Measurements from ENCODE around the gene VAV3. TPM values are rescaled to one million over a fixed set of nuclear protein-coding genes. Genes with fewer than 3 reads are reported as not detected.

The VAV3 gene
- total and polyA plus RNA-seq, 4 donors = 1.7 to 14.4 (median 7.6) TPM

- H3K27me3 ChIP-seq (ENCODE audit: control insufficient read depth in 3 of 3, insufficient read depth in 3 of 3, low read length in 2 of 3) = no peaks in the 10 kb centered on the region
- peaks cover 0 to 3% (median 0%) of the 10 kb centered on the region in 5 donors for H3K4me1 ChIP-seq (ENCODE audit: control insufficient read depth in 5 of 5, insufficient read depth in 5 of 5, low read length in 5 of 5)
- peaks cover 0 to 4% (median 0%) of the 10 kb centered on the region in 4 donors for H3K9me3 ChIP-seq (ENCODE audit: control insufficient read depth in 4 of 4, insufficient read depth in 3 of 4, low read length in 3 of 4)
- WGBS, 2 donors = 3 to 13% methylated on average over 1 of the region's 1 CpG
- DNase-seq (peak in 1 of 3 donors; percentile 30), ATAC-seq (ENCODE audit: insufficient read depth, low FRiP score) (no peak)
- no peak overlapping the region for H3K4me3 ChIP-seq
- H3K9ac ChIP-seq (ENCODE audit: insufficient read depth in 1 of 2, low read length in 2 of 2) = no peak overlapping the region
- no peak for TF ChIP-seq CTCF (IDR thresholded peaks at IDR 0.05; ENCODE audit: control extremely low read depth, extremely low read depth)
- no peak overlapping the region for H3K27ac ChIP-seq (ENCODE audit: low read depth in 1 of 2, low read length in 1 of 2)
- H3K36me3 ChIP-seq (ENCODE audit: control insufficient read depth in 4 of 4, insufficient read depth in 4 of 4, low read length in 4 of 4) = no peaks in the 10 kb centered on the region
Observed at GRCh38 chr1:107840725-107841124, 124.3 kb downstream of the VAV3 start.

GRCh38 chr1:107838056-107838455 is 126.9 kb downstream of the VAV3 start:
- 42 to 78% methylated on average over 4 of the region's 4 CpGs for WGBS, 2 donors
- Histone ChIP-seq H3K36me3 (ENCODE audit: control insufficient read depth in 4 of 4, insufficient read depth in 4 of 4, low read length in 4 of 4) (no peaks in the 10 kb centered on the region), H3K27me3 (ENCODE audit: control insufficient read depth in 3 of 3, insufficient read depth in 3 of 3, low read length in 2 of 3) (no peaks in the 10 kb centered on the region), H3K4me1 (ENCODE audit: control insufficient read depth in 5 of 5, insufficient read depth in 5 of 5, low read length in 5 of 5) (peaks cover 0 to 3% (median 0%) of the 10 kb centered on the region in 5 donors), H3K9me3 (ENCODE audit: control insufficient read depth in 4 of 4, insufficient read depth in 3 of 4, low read length in 3 of 4) (peaks cover 0 to 4% (median 0%) of the 10 kb centered on the region in 4 donors), H3K4me3 (no peak overlapping the region), H3K9ac (ENCODE audit: insufficient read depth in 1 of 2, low read length in 2 of 2) (no peak overlapping the region), H3K27ac (ENCODE audit: low read depth in 1 of 2, low read length in 1 of 2) (no peak overlapping the region)
- TF ChIP-seq CTCF (IDR thresholded peaks at IDR 0.05; ENCODE audit: control extremely low read depth, extremely low read depth) = no peak
- DNase-seq (no peak), ATAC-seq (ENCODE audit: insufficient read depth, low FRiP score) (no peak)

GRCh38 chr1:107835151-107835670 is 129.8 kb downstream of the VAV3 start:
- DNase-seq (no peak), ATAC-seq (ENCODE audit: insufficient read depth, low FRiP score) (no peak)
- peaks cover 0 to 2% (median 0%) of the 10 kb centered on the region in 5 donors for H3K4me1 ChIP-seq (ENCODE audit: control insufficient read depth in 5 of 5, insufficient read depth in 5 of 5, low read length in 5 of 5)
- TF ChIP-seq CTCF (IDR thresholded peaks at IDR 0.05; ENCODE audit: control extremely low read depth, extremely low read depth) = no peak
- H3K27me3 ChIP-seq (ENCODE audit: control insufficient read depth in 3 of 3, insufficient read depth in 3 of 3, low read length in 2 of 3) = no peaks in the 10 kb centered on the region
- no peak overlapping the region for H3K27ac ChIP-seq (ENCODE audit: low read depth in 1 of 2, low read length in 1 of 2)
- H3K4me3 ChIP-seq = no peak overlapping the region
- WGBS, 2 donors = 92 to 99% methylated on average over 4 of the region's 4 CpGs
- no peak overlapping the region for H3K9ac ChIP-seq (ENCODE audit: insufficient read depth in 1 of 2, low read length in 2 of 2)
- H3K36me3 ChIP-seq (ENCODE audit: control insufficient read depth in 4 of 4, insufficient read depth in 4 of 4, low read length in 4 of 4) = no peaks in the 10 kb centered on the region
- H3K9me3 ChIP-seq (ENCODE audit: control insufficient read depth in 4 of 4, insufficient read depth in 3 of 4, low read length in 3 of 4) = peaks cover 0 to 4% (median 0%) of the 10 kb centered on the region in 4 donors

GRCh38 chr1:107833061-107833460 is 131.9 kb downstream of the VAV3 start:
- H3K27me3 ChIP-seq (ENCODE audit: control insufficient read depth in 3 of 3, insufficient read depth in 3 of 3, low read length in 2 of 3) = no peaks in the 10 kb centered on the region
- H3K27ac ChIP-seq (ENCODE audit: low read depth in 1 of 2, low read length in 1 of 2) = no peak overlapping the region
- TF ChIP-seq CTCF (IDR thresholded peaks at IDR 0.05; ENCODE audit: control extremely low read depth, extremely low read depth) = no peak
- peaks cover 0 to 4% (median 0%) of the 10 kb centered on the region in 4 donors for H3K9me3 ChIP-seq (ENCODE audit: control insufficient read depth in 4 of 4, insufficient read depth in 3 of 4, low read length in 3 of 4)
- whole genome bisulfite sequencing, 2 donors = 52 to 54% methylated on average over 2 of the region's 2 CpGs
- peaks cover 0 to 6% (median 0%) of the 10 kb centered on the region in 5 donors for H3K4me1 ChIP-seq (ENCODE audit: control insufficient read depth in 5 of 5, insufficient read depth in 5 of 5, low read length in 5 of 5)
- ATAC-seq (ENCODE audit: insufficient read depth, low FRiP score) (no peak), DNase-seq (peak in 1 of 3 donors; percentile 5)
- no peak overlapping the region for H3K9ac ChIP-seq (ENCODE audit: insufficient read depth in 1 of 2, low read length in 2 of 2)
- H3K36me3 ChIP-seq (ENCODE audit: control insufficient read depth in 4 of 4, insufficient read depth in 4 of 4, low read length in 4 of 4) = no peaks in the 10 kb centered on the region
- no peak overlapping the region for H3K4me3 ChIP-seq
